HFFc6 (cell line): ENCODE data around the gene RHOU. TPM values are rescaled to one million over a fixed set of nuclear protein-coding genes. Genes with fewer than 3 reads are reported as not detected.
"Not testable (repeated sequence)": the region's sequence is repeated elsewhere in the genome, so short reads cannot be mapped to it uniquely, and the experiment has no call there.

ENCODE experiments used
- DNase-seq: peaks from one replicate; pipeline ENCODE4 v3.0.0-alpha.2; 2018
- H3K27ac Mint-ChIP-seq: 2 replicates; pipeline ENCODE4 v1.8.0; 2020; ENCODE audit warnings: mild to moderate bottlenecking, mixed read lengths
- H3K27me3 Mint-ChIP-seq: 2 replicates; pipeline ENCODE4 v1.8.0; 2021; ENCODE audit warnings: mild to moderate bottlenecking, moderate library complexity, mixed read lengths; ENCODE audit not compliant: insufficient read depth
- H3K36me3 Mint-ChIP-seq: 2 replicates; pipeline ENCODE4 v1.8.0; 2021; ENCODE audit warnings: low read depth, mixed read lengths
- H3K4me1 Mint-ChIP-seq: 2 replicates; pipeline ENCODE4 v1.8.0; 2020; ENCODE audit warnings: low read depth, mixed read lengths
- H3K4me3 Mint-ChIP-seq: 2 replicates; pipeline ENCODE4 v1.8.0; 2020; ENCODE audit warnings: mild to moderate bottlenecking, moderate library complexity, mixed read lengths
- H3K9me3 Mint-ChIP-seq: 2 replicates; pipeline ENCODE4 v1.8.0; 2020; ENCODE audit warnings: mild to moderate bottlenecking, mixed read lengths
- total RNA-seq, 6 experiments: library from RNA; stranded (reverse); fragmentation: NEBNext Ultra II Directional; extraction: Animal tissue kit (Norgen Biotek cat#: 25700); gene quantifications; 2 replicates in 1 of 6; 3 replicates in 5 of 6; pipeline ENCODE4 v1.2.3, GENCODE V29; 2021
- TF ChIP-seq, protein P1 (sequence below): fragments of 200-600 bp; sonication (generic); IDR thresholded peaks from 2 replicates; pipeline ENCODE4 v1.5.0; 2021; ENCODE audit warnings: antibody characterized with exemption, mild to moderate bottlenecking

The RHOU gene
- total RNA-seq, 6 experiments from 2014 or later: 0.29 to 0.51 (median 0.31) TPM

- no peak overlapping the region for H3K4me3 Mint-ChIP-seq
- H3K27ac Mint-ChIP-seq: no peak overlapping the region
- no peaks in the 10 kb centered on the region for H3K36me3 Mint-ChIP-seq
- TF ChIP-seq, protein P1, sequence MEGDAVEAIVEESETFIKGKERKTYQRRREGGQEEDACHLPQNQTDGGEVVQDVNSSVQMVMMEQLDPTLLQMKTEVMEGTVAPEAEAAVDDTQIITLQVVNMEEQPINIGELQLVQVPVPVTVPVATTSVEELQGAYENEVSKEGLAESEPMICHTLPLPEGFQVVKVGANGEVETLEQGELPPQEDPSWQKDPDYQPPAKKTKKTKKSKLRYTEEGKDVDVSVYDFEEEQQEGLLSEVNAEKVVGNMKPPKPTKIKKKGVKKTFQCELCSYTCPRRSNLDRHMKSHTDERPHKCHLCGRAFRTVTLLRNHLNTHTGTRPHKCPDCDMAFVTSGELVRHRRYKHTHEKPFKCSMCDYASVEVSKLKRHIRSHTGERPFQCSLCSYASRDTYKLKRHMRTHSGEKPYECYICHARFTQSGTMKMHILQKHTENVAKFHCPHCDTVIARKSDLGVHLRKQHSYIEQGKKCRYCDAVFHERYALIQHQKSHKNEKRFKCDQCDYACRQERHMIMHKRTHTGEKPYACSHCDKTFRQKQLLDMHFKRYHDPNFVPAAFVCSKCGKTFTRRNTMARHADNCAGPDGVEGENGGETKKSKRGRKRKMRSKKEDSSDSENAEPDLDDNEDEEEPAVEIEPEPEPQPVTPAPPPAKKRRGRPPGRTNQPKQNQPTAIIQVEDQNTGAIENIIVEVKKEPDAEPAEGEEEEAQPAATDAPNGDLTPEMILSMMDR: no peak
- no peak for DNase-seq
- H3K4me1 Mint-ChIP-seq: no peaks in the 10 kb centered on the region
- peaks cover 46% of the 10 kb centered on the region for H3K9me3 Mint-ChIP-seq
- H3K27me3 Mint-ChIP-seq: no peaks in the 10 kb centered on the region
Measured at GRCh38 chr1:228767636-228768354, 32.5 kb downstream of the RHOU start.

DNA sequence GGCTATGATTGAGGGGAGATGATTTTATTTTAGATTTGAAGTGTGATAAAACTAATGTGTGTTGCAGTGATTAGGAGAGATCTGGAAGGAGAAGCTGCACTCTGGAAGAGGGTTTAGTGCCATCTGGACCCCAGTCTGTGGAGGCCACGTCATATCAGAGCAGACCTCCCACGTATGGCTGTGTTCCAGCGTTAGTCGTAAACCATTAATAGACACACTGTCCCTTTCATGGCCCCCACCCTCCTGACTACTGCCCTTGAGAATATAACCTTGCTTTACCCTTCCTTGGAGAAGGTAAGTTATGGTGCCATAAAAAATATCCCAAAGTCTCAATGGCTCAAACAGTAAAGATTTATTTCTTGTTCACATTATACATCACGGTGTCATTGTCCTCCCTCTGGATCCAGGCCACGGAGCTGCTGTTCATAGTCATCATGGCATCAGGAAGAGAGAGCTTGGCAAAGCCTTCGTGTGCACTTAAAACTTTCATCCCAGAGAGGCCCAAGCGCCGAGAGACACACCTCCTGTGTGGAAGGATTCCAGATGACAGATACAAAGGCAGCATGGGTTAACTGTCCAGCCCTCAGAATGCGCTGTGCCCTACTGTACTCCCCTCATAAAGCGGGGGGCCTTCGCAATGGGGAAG is 33.2 kb downstream of the RHOU start:
- H3K36me3 Mint-ChIP-seq: no peaks in the 10 kb centered on the region
- H3K27ac Mint-ChIP-seq: no peak overlapping the region
- H3K27me3 Mint-ChIP-seq: no peaks in the 10 kb centered on the region
- H3K9me3 Mint-ChIP-seq: peaks cover 51% of the 10 kb centered on the region
- no peak for DNase-seq
- TF ChIP-seq, protein P1: no peak
- H3K4me1 Mint-ChIP-seq: no peaks in the 10 kb centered on the region
- no peak overlapping the region for H3K4me3 Mint-ChIP-seq

DNA sequence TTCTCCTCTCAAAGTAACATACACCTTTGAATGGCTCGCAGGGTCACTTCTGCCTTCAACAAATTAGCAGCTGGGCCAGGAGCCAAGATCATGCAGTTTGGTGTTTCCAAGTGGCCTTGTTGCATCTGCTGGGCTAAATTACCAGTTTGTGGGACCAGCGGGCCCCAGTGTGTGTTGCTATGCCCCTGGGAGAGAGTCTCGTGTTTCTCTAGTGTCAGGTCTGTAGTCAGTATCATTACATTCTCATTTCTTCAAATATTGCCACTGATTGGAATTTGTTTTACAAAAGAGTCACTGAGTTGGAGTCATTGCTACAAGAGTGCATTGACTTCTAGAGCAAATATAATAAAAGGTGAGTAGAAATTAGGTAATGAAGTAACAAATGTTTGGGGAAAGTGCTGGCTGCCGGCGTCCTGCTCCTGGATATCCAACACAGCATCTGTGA is 35.5 kb downstream of the RHOU start:
- no peaks in the 10 kb centered on the region for H3K4me1 Mint-ChIP-seq

DNA sequence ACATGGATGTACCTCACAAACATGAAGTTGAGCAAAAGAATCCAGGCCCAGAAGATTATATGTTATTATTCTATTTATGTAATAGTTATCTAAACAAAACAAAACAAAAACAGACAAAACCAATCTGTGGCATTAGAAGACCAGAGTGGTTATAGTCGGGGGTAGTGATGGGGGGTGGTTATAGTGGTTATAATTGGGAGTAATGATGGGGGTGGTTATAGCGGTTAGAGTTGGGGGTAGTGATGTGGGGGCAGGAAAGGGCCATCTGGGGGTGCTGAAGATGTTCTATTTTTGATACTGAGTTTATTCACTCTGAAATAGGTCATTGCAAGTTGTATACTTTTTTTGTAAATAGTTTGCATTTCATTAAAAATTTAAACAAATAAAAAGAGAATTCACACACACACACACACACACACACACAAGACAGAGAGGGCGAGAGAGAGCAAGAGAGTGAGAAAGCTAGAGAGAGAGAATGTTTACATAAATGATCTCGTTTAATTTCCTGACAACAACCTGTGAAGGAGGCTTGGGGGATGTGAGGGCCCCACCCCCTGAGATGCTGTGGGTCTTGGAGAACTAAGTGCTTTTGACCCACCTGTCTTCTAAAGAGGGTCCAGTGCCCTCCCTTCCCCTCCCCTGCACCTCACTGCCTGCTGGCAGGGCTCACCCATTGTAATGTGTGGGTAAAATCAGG is 37.4 kb downstream of the RHOU start:
- no peak overlapping the region for H3K4me3 Mint-ChIP-seq
- H3K27ac Mint-ChIP-seq: no peak overlapping the region
- H3K36me3 Mint-ChIP-seq: 0 out of 2 replicates have a peak, but pooled peaks cover 6% of the 10 kb centered on the region
- TF ChIP-seq, protein P1: no peak
- H3K4me1 Mint-ChIP-seq: no peaks in the 10 kb centered on the region
- DNase-seq: no peak
- H3K27me3 Mint-ChIP-seq: peaks cover 3% of the 10 kb centered on the region; the same call in 1 of the 2 replicates
- peaks cover 58% of the 10 kb centered on the region for H3K9me3 Mint-ChIP-seq

More for the DNA sequence above, 35.5 kb downstream of the RHOU start:
- TF ChIP-seq, protein P1: no peak
- 0 out of 2 replicates have a peak, but pooled peaks cover 6% of the 10 kb centered on the region for H3K36me3 Mint-ChIP-seq
- no peak for DNase-seq
- H3K9me3 Mint-ChIP-seq: peaks cover 61% of the 10 kb centered on the region
- H3K4me3 Mint-ChIP-seq: no peak overlapping the region
- peaks cover 3% of the 10 kb centered on the region; the same call in 1 of the 2 replicates for H3K27me3 Mint-ChIP-seq
- no peak overlapping the region for H3K27ac Mint-ChIP-seq

DNA sequence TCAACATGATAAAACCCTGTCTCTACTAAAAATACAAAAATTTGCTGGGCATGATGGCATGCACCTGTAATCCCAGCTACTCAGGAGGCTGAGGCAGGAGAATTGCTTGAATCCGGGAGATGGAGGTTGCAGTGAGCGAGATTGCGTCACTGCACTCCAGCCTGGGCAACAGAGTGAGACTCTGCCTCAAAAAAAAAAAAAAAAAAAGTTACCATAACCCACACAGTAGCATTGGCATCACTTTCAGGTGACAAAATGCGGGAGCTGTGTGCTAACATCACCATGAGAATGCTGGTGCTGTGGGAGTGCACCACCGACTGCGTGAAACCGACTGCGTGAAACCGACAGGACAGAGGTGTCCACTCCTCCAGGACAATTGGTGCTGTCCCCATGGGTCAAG is 40.7 kb downstream of the RHOU start:
- H3K4me3 Mint-ChIP-seq, H3K27ac Mint-ChIP-seq, H3K27me3 Mint-ChIP-seq, DNase-seq, H3K36me3 Mint-ChIP-seq, H3K4me1 Mint-ChIP-seq: not testable (repeated sequence)
- H3K9me3 Mint-ChIP-seq: peaks cover 45% of the 10 kb centered on the region
